ENCODE measurements around the gene GABARAP. TPM values are rescaled to one million over a fixed set of nuclear protein-coding genes. Genes with fewer than 3 reads are reported as not detected.

The GABARAP gene
- total RNA-seq, 4 donors from 2014 or later: 112 to 840 (median 273) TPM

DNA sequence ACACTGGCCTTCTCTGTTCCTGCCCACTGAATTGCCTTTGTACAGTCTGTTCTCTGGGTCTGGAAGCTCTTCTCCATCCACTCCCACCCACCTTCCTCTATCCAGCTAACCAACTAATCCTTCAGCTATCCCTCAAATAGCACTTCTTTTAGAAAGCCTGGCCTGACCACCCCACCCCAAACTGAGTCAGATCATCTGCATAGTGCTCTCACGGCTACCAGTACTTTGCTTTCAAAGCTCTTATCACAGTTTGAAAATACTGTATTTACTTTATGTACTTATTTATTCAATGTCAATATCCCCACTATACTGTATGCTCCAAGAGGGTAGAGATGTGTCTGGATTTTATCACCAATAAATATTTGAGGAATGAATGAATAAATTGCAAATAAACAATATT is 24.5 kb upstream of the GABARAP start:
- no peak for TF ChIP-seq POLR2A (IDR thresholded peaks at IDR 0.05)
- TF ChIP-seq CTCF (IDR thresholded peaks at IDR 0.05): no peak
- no peak overlapping the region for H3K4me3 ChIP-seq (replicated peaks in 1 of 3)
- H3K27ac ChIP-seq: no peak overlapping the region
- H3K9me3 ChIP-seq: no peaks in the 10 kb centered on the region
- no peaks in the 10 kb centered on the region for H3K36me3 ChIP-seq
- peaks cover 0 to 7% of the 10 kb centered on the region in 2 donors for H3K4me1 ChIP-seq
- DNase-seq: no peak
- WGBS, 2 donors: 77 to 81% methylated on average over 1 of the region's 1 CpG
- intact Hi-C loops (cut with DNase I): no loop called here
- no peaks in the 10 kb centered on the region for H3K27me3 ChIP-seq

DNA sequence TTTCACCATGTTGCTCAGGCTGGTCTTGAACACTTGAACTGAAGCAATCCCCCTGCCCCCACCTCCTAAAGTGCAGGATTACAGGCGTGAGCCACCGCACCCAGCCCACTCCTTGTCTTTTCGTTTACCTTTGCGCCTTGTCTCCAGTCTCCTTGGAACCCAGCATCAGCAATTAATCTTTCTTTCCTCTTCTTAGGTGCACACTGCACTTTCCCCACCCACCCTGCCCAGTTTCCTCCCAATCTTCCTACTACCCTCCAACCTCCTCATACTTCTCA is 21.5 kb upstream of the GABARAP start:
- H3K27ac ChIP-seq: peak overlapping the region in 2 of 3 donors; percentile 44 to 69
- intact Hi-C loops (cut with DNase I): no loop called here
- H3K4me3 ChIP-seq (replicated peaks in 1 of 3): peak overlapping the region in 1 of 3 donors; percentile 68
- TF ChIP-seq CTCF (IDR thresholded peaks at IDR 0.05) (no peak), POLR2A (IDR thresholded peaks at IDR 0.05) (no peak)
- H3K36me3 ChIP-seq: peaks cover 4 to 5% of the 10 kb centered on the region in 2 donors
- H3K9me3 ChIP-seq: no peaks in the 10 kb centered on the region
- DNase-seq: no peak
- peaks cover 9 to 28% of the 10 kb centered on the region in 2 donors for H3K4me1 ChIP-seq
- 63 to 65% methylated on average over 4 of the region's 4 CpGs for WGBS, 2 donors
- H3K27me3 ChIP-seq: no peaks in the 10 kb centered on the region

DNA sequence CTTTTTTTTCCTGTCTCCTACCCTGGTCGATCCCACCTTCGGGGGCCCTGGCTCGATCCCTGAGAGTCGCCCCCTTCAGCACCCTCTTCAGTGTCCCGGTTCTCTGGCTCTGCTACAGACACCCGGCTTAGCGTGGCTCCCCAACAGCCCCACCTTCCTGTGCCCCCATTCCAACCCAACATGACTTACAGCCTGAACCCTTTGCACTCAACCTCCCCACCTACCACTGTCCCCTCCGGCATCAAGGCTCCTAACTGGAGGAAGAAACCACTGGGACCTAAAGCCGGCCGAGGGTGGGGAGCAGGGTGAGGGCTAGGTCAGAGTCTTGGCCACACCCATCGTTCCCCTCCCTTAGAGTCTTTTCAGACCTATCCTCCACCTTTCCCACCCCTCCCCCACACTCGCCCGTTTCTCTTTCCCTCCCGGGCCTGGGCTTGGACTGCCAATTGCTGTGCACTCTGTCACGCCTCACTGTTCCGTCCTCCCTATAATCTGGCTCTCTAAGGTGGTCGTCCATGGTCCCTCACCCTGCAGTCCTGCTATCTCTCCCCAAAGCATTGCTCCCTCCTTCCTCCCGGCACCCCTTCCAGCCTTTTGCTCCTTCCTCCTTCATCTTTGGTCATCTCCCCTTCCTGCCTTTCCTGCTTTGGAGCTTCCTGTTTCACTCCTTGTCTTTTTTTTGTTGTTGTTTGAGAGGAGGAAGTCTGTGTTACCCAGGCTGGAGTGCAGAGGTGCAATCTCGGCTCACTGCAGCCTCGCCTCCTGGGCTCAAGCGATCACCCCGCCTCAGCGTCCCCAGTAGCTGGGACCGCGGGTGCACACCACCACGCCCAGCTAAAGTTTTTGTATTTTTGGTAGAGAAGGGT is 20.9 kb upstream of the GABARAP start:
- peak; percentile 82 to 85 for DNase-seq
- Histone ChIP-seq H3K4me3 (replicated peaks in 1 of 3) (peak overlapping the region; percentile 68 to 83 (median 70)), H3K27me3 (no peaks in the 10 kb centered on the region), H3K4me1 (peaks cover 9 to 28% of the 10 kb centered on the region in 2 donors), H3K27ac (peak overlapping the region; percentile 44 to 75 (median 69)), H3K36me3 (peaks cover 7% of the 10 kb centered on the region in 2 donors), H3K9me3 (no peaks in the 10 kb centered on the region)
- WGBS, 2 donors: 10 to 11% methylated on average over 26 of the region's 26 CpGs
- TF ChIP-seq CTCF (IDR thresholded peaks at IDR 0.05): no peak
- TF ChIP-seq POLR2A (IDR thresholded peaks at IDR 0.05): peak in 1 of 2 donors; percentile 14
- intact Hi-C loops (cut with DNase I): no loop called here

- H3K27ac ChIP-seq: peak within 1 kb of the TSS; percentile 74 to 93 (median 84)
- no peaks in the 10 kb centered on the region for H3K27me3 ChIP-seq
- no peaks in the 10 kb centered on the region for H3K9me3 ChIP-seq
- peak within 1 kb of the TSS; percentile 68 to 92 (median 78) for H3K4me3 ChIP-seq (replicated peaks in 1 of 3)
- 1 to 5% methylated on average over 33 to 37 of the region's 64 CpGs for WGBS, 2 donors
- peaks cover 9 to 10% of the 10 kb centered on the region in 2 donors for H3K36me3 ChIP-seq
- DNase-seq: peak; percentile 97 to 98
- H3K4me1 ChIP-seq: peaks cover 9 to 28% of the 10 kb centered on the region in 2 donors
- TF ChIP-seq CTCF (IDR thresholded peaks at IDR 0.05) (peak in 3 of 6 experiments; percentile 28 to 32 (median 30)), POLR2A (IDR thresholded peaks at IDR 0.05) (peak; percentile 92 to 94)
- intact Hi-C loops (cut with DNase I): no loop called here
These were observed 20.1 kb upstream of the GABARAP start, which contains the start of gene CLDN7 for GRCh38 chr17:7262192-7262934. TSS of gene CLDN7 (minus strand) at chr17:7262478. CDS start at chr17:7262043, 435 bp downstream.

Measured in thyroid gland (tissue), 4 donors.